ENCODE measurements around the gene GRM4. TPM values are rescaled to one million over a fixed set of nuclear protein-coding genes. Genes with fewer than 3 reads are reported as not detected.

The GRM4 gene
- total RNA-seq, 1 donor from 2014 or later: not detected

DNA sequence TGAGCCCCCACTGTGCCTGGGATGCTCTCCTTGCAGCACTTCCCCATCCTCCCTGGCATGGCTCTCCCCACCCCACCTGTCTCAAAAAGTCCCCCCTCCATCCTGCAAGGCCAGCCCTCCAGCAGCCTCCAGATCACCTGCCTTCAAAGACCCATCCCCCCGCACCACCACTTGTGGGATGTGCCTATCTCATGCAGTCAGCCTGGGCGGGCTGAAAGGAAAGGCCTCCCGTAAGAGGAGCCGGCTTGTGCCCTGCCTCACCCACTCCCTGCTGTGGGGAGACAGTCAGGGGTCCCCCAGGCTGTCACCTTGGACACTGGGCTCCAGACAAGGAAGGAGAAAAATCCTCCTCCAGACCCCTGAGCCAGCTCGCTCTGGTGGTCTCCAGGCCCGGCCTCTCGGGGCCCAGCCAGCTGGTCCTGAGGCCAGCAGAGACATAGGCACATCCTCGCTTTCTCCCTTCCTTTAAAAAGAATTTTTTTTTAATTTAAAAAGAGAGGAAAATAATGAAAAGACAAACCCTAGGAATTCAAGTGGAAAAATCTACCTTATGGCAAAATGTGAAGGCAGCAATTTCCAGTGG lies 77.3 kb downstream of the GRM4 start:
- H3K27me3 ChIP-seq (ENCODE audit: low read depth): peaks cover 70% of the 10 kb centered on the region
- no peak overlapping the region for H3K4me3 ChIP-seq
- peaks cover 11% of the 10 kb centered on the region for H3K4me1 ChIP-seq
- TF ChIP-seq, protein P1, sequence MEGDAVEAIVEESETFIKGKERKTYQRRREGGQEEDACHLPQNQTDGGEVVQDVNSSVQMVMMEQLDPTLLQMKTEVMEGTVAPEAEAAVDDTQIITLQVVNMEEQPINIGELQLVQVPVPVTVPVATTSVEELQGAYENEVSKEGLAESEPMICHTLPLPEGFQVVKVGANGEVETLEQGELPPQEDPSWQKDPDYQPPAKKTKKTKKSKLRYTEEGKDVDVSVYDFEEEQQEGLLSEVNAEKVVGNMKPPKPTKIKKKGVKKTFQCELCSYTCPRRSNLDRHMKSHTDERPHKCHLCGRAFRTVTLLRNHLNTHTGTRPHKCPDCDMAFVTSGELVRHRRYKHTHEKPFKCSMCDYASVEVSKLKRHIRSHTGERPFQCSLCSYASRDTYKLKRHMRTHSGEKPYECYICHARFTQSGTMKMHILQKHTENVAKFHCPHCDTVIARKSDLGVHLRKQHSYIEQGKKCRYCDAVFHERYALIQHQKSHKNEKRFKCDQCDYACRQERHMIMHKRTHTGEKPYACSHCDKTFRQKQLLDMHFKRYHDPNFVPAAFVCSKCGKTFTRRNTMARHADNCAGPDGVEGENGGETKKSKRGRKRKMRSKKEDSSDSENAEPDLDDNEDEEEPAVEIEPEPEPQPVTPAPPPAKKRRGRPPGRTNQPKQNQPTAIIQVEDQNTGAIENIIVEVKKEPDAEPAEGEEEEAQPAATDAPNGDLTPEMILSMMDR (IDR thresholded peaks at IDR 0.05; ENCODE audit: borderline replicate concordance): no peak
- no peak overlapping the region for H3K27ac ChIP-seq (replicated peaks)
- no peak for DNase-seq
- intact Hi-C loops (cut with micrococcal nuclease): no loop called here
- no peaks in the 10 kb centered on the region for H3K36me3 ChIP-seq
- H3K9me3 ChIP-seq (replicated peaks): no peaks in the 10 kb centered on the region

DNA sequence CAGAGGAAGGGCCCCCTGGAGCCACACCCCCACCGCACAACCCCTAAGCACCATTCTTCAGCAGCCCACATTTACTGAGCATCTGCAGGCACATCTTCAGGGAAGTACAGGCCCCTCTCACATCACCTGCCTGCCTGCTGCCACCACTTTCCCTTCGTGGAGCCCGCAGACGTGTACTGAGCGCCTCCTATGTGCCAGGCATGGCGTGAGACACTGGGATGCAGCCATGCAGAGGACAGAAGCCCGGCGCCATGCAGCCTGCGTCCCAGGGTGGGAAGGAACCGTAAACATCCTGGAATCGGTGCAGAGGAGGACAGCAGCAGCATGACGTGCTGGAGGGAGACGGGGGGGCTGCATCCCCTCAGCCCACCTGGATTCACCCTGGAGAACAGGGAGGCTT lies 78.1 kb downstream of the GRM4 start:
- no peak for DNase-seq
- H3K27ac ChIP-seq (replicated peaks): no peak overlapping the region
- no peaks in the 10 kb centered on the region for H3K36me3 ChIP-seq
- intact Hi-C loops (cut with micrococcal nuclease): no loop called here
- H3K27me3 ChIP-seq (ENCODE audit: low read depth): peaks cover 72% of the 10 kb centered on the region
- H3K4me1 ChIP-seq: peaks cover 11% of the 10 kb centered on the region
- H3K4me3 ChIP-seq: no peak overlapping the region
- no peaks in the 10 kb centered on the region for H3K9me3 ChIP-seq (replicated peaks)
- TF ChIP-seq, protein P1 (IDR thresholded peaks at IDR 0.05; ENCODE audit: borderline replicate concordance): no peak

DNA sequence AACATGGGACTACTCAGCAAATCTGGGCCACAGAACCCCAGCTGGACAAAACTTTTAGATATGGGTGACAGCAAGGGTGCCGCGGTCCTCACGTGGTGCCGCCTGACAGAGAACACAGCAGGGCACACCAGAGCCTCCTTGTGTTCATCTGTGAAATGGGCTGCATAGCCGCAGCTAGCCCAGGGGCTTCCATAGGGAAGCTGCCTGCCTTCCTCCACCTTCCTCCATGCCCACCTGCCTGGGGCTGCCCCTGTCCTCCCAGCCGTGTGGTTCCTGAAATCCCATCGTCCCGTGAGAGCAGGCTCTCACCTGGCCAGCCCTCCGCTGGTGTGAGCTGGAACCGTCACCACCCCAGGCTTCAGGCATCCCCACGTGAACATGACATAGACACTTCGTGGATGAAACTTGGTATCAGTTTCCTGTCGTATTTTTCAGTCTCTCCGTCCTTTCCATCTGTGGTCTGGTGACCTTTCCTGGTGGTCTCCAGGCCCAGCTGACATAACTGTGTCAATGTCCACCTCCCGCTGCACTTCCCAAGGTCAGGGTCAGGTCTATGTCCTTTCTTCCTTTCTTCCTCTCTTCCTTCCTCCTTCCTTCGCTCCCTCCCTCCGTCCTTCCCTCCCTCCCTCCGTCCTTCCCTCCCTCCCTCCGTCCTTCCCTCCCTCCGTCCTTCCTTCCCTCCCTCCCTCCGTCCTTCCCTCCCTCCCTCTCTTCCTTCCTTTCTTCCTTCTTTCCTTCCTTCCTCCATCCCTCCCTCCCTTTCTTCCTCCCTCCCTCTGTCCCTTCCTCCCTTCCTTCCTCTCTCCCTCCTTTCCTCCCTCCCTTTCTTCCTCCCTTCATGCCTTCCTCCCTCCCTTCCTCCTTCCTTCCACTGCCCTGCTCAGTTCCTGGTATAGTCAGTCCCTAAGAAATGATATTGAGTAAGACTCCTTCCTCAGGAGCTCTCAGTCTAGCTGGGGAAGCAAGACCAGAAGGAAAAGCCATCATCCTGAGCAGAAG lies 78.8 kb downstream of the GRM4 start:
- no peak overlapping the region for H3K4me3 ChIP-seq
- no peaks in the 10 kb centered on the region for H3K9me3 ChIP-seq (replicated peaks)
- peaks cover 80% of the 10 kb centered on the region for H3K27me3 ChIP-seq (ENCODE audit: low read depth)
- intact Hi-C loops (cut with micrococcal nuclease): no loop called here
- TF ChIP-seq, protein P1 (IDR thresholded peaks at IDR 0.05; ENCODE audit: borderline replicate concordance): no peak
- no peak overlapping the region for H3K27ac ChIP-seq (replicated peaks)
- no peaks in the 10 kb centered on the region for H3K36me3 ChIP-seq
- no peak for DNase-seq
- H3K4me1 ChIP-seq: peaks cover 11% of the 10 kb centered on the region

DNA sequence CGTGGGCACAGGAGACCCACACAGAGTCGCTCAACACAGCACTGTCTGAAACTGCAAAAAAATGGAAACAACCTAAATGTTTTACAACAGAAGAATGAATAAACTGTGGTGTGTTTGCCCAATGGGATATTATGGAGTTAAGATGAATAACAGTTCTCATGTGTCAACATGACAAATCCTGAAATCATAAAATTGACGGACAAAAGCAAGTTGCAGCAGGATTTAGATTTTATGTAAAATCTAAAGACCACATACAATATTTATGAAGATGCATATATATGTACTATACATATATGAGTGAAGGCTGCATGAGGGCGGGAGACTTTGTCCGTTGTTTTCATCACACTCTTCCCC lies 79.7 kb downstream of the GRM4 start:
- H3K9me3 ChIP-seq (replicated peaks): no peaks in the 10 kb centered on the region
- TF ChIP-seq, protein P1 (IDR thresholded peaks at IDR 0.05; ENCODE audit: borderline replicate concordance): no peak
- no peak overlapping the region for H3K4me3 ChIP-seq
- H3K27me3 ChIP-seq (ENCODE audit: low read depth): peaks cover 89% of the 10 kb centered on the region
- intact Hi-C loops (cut with micrococcal nuclease): no loop called here
- peaks cover 11% of the 10 kb centered on the region for H3K4me1 ChIP-seq
- DNase-seq: no peak
- H3K27ac ChIP-seq (replicated peaks): no peak overlapping the region
- no peaks in the 10 kb centered on the region for H3K36me3 ChIP-seq

DNA sequence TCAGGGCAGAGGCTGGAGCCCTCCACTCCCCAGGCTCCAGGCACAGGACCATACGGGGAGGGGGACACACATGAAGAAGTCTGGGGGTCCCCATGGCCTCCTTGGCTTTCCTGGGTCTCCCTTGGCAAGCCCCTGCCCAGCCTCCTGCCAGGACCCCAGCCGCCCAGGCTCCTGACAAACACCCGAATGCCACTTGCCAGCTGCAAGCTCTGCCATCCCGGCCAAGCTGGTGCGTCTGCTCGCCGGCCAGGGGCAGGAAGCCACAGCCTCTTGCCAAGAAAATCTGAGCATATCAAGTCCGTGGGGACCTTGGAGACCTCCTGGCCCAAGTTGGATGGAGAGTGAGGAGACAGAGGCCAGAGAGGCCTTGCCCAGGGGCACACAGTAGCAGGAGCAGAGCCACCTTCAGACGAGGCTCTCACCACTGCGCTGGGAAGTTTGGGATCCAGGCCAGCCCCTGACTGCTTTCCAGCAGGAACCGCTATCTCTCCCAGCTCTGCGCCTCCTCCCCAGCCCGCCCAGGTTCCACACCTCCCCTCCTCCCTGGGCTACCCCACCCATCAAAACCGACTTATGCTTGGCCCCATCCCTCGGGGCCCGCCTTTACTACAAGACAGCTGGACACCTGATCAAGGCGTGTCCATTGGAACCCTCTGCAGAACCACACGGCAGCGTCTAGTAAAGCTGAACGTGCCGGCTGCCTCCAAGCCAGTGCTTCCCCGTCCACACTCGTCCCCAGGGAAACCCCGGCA lies 80.2 kb downstream of the GRM4 start:
- Histone ChIP-seq H3K36me3 (no peaks in the 10 kb centered on the region), H3K9me3 (replicated peaks) (no peaks in the 10 kb centered on the region), H3K4me1 (peaks cover 11% of the 10 kb centered on the region), H3K4me3 (no peak overlapping the region), H3K27ac (replicated peaks) (no peak overlapping the region), H3K27me3 (ENCODE audit: low read depth) (peaks cover 90% of the 10 kb centered on the region)
- TF ChIP-seq, protein P1 (IDR thresholded peaks at IDR 0.05; ENCODE audit: borderline replicate concordance): no peak
- intact Hi-C loops (cut with micrococcal nuclease): no loop called here
- DNase-seq: peak; percentile 48
